HG03354 (cell line): ENCODE results near the gene DCP1B.

ENCODE experiments used
- ATAC-seq: cut with Tn5 transposase; IDR thresholded peaks from one replicate; pipeline ENCODE4 v1.9.1; 2021; ENCODE audit warnings: mild to moderate bottlenecking; ENCODE audit not compliant: unreplicated experiment, poor library complexity, severe bottlenecking

Gene DCP1B

GRCh38 chr12:2018391-2018790 is 14.1 kb upstream of the DCP1B start:
- no peak for ATAC-seq

- ATAC-seq: no peak
Observed at GRCh38 chr12:2017546-2018337, 13.5 kb upstream of the DCP1B start.

DNA sequence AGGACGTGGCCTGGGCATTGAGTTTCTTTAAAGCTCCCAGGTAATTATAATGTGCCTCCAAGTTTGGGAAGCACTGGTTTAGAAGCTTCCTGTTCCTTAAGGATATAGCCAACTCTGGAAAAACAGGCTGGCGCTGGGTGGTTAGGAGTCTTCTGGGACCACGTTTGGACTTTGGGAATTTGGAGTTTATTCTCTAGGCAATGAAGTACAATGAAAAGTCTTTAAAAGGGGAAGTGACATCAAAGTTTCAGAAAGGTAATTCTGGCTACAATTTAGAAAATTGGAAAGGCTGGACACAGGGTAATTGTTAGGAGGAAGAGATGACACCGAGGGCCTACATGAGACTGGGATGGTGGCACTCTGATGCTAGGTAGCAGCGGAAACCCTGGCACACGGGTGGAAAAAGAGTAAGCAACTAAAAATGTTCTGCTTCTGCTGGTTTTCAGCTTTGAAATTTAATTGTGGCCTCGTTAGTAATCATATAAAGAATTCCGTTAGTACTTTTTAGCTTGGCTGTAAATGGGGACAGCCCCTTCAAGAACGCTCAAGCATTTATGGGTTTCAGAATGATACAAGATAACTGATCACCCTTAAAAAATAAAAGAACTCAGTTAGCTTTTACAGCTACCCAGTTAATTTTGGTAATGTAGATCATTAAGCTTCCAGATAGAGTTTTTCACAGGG is 12.7 kb upstream of the DCP1B start:
- no peak for ATAC-seq

- ATAC-seq: no peak
Observed at GRCh38 chr12:2014231-2014630, 10.0 kb upstream of the DCP1B start.

DNA sequence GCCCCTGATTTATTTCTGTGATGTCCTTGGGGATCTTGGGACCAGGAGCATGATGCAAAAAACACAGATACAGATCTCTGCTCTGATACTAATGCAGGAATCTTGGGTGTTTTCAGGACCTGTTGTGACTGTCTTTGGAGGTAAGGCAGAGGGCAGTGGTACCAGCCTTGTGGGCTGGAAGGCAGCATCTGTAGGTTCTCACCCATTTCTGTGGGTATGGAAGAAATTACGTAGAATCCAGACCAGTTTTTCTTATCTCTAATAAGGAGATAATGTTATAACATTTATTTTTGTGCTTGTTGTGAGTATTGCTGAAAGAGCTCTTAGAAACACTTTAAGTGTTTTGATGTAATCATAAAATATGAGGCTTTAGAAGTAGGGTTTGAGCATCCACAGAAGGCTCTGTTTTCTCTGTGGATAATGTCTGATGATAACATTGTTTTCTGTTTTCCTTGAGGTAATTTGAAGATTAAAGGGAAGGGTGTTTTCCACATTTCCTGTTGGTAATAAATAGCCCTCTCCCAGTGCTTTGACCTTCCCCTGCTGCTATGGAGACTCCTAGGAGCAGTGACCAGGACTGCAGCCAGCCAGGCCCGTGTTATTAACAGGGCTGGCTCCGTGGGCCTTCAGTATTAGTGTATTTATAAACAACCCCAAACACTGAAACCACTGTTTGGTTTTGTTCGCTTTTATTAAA is 9.4 kb upstream of the DCP1B start:
- ATAC-seq: no peak

GRCh38 chr12:2013086-2013485 is 8.8 kb upstream of the DCP1B start:
- no peak for ATAC-seq

GRCh38 chr12:2011643-2012607 is 7.7 kb upstream of the DCP1B start:
- ATAC-seq: no peak

DNA sequence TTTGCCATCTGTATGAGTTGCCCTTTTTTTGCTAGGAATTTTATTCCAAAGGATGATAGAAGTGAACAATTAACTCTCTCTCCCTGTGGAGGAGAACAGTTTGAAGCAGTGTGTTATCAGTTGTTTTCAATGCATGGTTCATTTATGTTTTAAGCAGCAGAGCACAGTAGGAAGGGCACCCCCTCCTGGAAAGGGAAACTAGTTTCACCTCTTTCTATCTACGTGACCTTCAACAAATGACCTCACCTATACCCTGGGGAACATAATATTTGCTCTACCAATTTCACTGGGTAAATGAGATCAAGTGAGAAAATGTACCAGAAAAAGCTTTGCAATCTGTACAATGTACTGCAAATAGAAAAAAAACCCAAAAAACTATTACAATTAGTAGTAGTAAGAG is 5.4 kb upstream of the DCP1B start:
- no peak for ATAC-seq

DNA sequence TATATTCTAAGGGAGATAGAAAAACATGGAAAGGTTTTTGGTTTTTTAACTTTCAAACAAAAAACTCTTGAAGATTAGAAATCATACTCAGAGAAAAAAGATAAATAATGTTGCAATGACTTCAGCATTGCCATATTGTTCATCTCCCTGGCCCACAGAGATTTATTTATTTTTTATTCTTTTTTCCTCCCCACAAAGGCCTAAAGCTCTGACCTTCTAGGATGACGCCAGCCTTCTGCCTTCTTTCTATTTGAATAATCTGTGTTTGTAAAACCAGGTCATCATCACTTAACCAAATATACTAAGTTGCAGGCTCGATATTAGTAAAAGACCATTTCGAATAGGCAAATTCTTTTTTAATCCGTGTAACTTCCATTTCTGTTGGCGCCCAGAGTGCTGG is 4.4 kb upstream of the DCP1B start:
- no peak for ATAC-seq

GRCh38 chr12:2003676-2004112 is 563 bp downstream of the DCP1B start:
- peak; percentile 19 for ATAC-seq

DNA sequence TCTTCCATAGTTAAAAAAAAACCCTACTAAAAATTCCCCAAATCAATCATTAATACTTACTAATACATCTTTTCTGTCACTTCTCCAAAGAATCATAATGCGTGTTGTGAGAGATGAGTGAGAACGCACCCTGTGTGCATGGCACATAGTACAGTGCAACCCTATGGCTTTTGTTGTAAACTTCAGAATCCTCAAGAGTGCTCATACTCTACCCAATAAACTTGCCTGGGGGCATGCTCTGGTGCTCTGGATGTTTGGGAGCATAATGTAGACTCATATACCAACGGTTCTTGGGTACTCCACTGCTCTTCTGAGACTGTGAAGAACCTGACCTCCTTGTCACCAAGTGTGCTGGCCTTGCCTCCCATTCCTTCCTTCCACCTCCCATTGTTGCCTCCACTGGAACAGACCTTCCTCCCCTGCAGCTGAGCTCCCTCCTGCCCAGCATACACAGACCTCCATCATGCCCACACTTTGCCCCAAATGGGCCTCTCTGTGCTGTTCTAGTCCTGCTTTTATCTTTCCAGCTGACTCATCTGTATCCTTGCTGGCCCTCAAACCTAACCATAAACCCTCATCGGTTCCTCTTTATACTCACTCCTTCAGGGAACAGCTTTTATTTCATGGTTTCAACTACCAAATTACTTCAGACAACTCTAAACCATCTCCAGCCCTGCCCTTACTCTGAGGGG is 8.9 kb downstream of the DCP1B start:
- no peak for ATAC-seq

DNA sequence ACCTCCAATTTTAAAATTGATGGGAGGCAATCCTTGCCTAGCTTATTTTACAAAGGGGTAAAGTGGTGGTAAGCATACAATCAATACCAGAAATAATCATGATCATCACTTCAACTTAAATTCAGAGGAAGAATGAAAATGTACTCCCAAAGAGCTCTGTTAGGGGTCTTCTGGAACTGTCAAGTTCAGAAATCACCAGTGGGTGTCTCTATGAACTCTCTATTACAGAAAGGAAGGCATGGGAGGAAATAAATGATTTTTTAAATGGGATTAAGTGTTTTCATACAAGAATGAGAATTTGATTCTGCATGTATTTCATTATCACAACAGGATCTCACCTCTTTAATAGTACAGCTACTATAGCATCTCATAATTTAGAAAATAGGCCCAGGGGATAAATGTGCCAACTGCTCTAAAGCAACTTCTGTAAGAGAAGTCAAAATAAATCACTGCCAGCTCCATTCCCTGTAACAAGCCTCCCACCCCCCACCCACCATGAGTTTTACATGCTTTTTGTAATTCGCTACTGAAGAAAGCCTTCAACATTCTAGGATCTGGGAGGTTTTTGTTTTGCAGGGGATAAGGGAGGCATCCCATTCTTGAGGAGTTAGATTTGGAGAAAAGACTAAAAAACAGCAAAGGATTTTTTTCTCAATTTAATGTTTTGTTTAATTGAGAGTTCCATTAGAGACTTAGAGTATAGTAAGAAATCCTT is 9.7 kb downstream of the DCP1B start:
- ATAC-seq: no peak

- no peak for ATAC-seq
Observed at GRCh38 chr12:1993871-1994371, 10.3 kb downstream of the DCP1B start.

GRCh38 chr12:1993341-1993740 is 10.9 kb downstream of the DCP1B start:
- no peak for ATAC-seq

- no peak for ATAC-seq
Observed at GRCh38 chr12:1992732-1993131, 11.5 kb downstream of the DCP1B start.

- ATAC-seq: no peak
Observed at GRCh38 chr12:1989111-1989510, 15.1 kb downstream of the DCP1B start.

GRCh38 chr12:1984759-1985158 is 19.5 kb downstream of the DCP1B start:
- ATAC-seq: no peak

DNA sequence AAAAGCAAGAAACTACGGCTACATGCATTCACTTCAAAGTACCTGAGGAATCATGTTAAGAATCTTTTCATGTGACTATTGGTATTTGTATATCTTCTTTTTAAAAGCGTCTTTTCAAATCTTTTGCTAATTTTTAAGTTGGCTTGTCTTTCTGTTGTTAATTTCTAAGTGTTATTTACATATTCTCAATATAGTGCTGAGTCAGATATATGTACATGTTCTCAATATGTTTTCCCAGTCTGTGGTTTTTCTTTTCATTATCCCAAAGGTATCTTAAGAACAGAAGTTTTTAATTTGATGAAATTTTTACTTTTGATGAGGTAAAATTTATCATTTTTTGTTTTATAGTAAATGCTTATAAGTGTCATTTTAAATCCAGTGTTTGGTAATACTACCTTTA is 24.0 kb downstream of the DCP1B start:
- no peak for ATAC-seq
